ENCODE results near the gene SULT1C2. TPM values are rescaled to one million over a fixed set of nuclear protein-coding genes. Genes with fewer than 3 reads are reported as not detected.
"Not testable (repeated sequence)": the region's sequence is repeated elsewhere in the genome, so short reads cannot be mapped to it uniquely, and the experiment has no call there.

SULT1C2 gene
- polyA plus RNA-seq, 4 donors = 3.2 to 70.7 (median 51.2) TPM

DNA sequence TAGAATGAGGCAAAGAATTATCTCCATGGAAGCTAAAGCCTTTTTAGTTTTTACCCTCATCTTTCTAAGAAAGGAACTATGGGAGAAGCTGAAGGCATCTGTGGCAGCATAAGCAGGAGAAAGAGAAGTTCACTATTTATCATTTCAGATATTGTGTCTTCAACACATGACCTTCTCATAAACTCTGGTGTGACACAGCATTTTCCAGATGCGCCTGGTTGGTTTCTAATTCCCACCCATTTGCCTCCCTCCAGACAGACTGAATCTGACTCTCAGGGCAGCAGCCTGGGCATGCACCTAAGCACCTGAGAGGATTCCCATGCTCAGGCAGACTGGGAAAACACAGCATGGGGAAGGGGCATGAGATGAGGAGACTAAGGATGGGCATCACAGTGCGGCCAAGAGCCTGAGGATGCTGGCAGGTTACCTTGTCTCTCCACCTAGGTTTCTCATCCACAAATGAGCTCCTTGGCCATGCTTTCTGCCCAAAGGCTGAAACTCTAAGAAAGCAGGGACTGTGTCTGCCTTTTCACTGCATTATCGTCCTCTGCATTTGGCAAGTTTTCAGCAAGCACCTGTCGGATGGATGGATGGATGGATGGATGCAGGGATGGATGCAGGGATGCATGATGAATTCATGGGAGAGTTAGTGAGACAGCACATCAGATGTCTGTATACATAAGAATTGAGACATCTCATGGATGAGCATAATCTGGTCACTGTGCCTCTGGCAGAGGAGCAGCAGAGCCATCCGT lies 60.3 kb downstream of the SULT1C2 start:
- no peak for DNase-seq (ENCODE audit: low read depth in 4 of 4, low spot score in 3 of 4)

DNA sequence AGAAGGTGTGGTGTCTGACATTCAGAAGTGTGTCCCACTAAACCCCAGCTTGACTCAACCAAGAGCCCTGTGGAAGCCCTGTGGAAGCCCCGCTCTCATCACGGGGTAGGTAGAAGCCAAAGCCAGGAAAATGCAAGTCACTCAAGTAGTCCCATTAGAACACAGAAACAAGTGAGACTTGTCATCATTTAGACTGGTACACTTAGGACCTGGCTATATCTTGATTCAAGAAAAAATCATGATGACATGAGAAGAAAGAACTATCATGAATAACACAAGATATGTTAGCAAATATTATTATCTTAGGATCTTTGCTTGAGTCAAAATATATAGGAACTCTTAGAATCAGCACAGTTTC lies 60.9 kb downstream of the SULT1C2 start:
- DNase-seq (ENCODE audit: low read depth in 4 of 4, low spot score in 3 of 4) = no peak

- DNase-seq (ENCODE audit: low read depth in 4 of 4, low spot score in 3 of 4) = no peak
Measured at GRCh38 chr2:108351889-108352288, 63.2 kb downstream of the SULT1C2 start.

GRCh38 chr2:108354136-108354535 lies 65.4 kb downstream of the SULT1C2 start:
- no peak for DNase-seq (ENCODE audit: low read depth in 4 of 4, low spot score in 3 of 4)

- no peak for DNase-seq (ENCODE audit: low read depth in 4 of 4, low spot score in 3 of 4)
Measured at GRCh38 chr2:108355906-108356734, 67.4 kb downstream of the SULT1C2 start.

DNA sequence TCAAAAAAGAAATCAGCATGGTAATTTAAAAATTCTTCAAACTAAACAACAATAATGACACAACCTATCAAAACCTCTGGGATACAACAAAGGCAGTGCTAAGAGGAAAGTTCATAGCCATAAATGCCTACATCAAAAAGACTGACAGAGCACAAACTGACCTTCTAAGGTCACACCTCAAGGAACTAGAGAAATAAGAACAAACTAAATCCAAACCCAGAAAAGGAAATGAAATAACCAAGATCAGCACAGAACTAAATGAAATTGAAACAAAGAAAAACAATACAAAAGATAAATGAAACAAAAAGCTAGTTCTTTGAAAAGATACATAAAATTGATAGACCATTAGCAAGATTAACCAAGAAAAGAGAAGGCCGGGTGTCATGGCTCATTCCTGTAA lies 70.6 kb downstream of the SULT1C2 start:
- not testable (repeated sequence) for DNase-seq (ENCODE audit: low read depth in 4 of 4, low spot score in 3 of 4)

Other genes with a start within 250 kb of the SULT1C2 start
- gene SULT1C3, start 48.9 kb upstream of the SULT1C2 start, polyA plus RNA-seq (ENCODE audit: insufficient read length in 4 of 4) = not detected
- 10 to 100 TPM; 44.6 to 55.5 (median 48.3) TPM for gene SULT1C4, start 89.1 kb downstream of the SULT1C2 start, polyA plus RNA-seq (ENCODE audit: insufficient read length in 4 of 4)
- 10 to 100 TPM; 43.3 to 79.3 (median 58.2) TPM for gene GCC2, start 160.3 kb downstream of the SULT1C2 start, polyA plus RNA-seq (ENCODE audit: insufficient read length in 4 of 4)
- 10 to 100 TPM; 48.1 to 54.0 (median 51.3) TPM for gene LIMS1, start 245.6 kb downstream of the SULT1C2 start, polyA plus RNA-seq (ENCODE audit: insufficient read length in 4 of 4)

All from left renal pelvis (tissue), 4 donors.